Caco-2 (cell line): Measurements from ENCODE around the gene WDR82. TPM values are rescaled to one million over a fixed set of nuclear protein-coding genes. Genes with fewer than 3 reads are reported as not detected.

Experiments used
- BruUV-seq: library from RNA; stranded (reverse); fragments of 400-500 nt; replicated peaks from 2 replicates; lab custom pipeline; 2021; lab: Mats Ljungman, UMichigan
- CTCF ChIA-PET: fragments of 300-600 bp; sonication (Branson Sonifier 250); formaldehyde crosslinking; loops from one replicate; lab custom pipeline; 2022; ENCODE audit warnings: antibody characterized with exemption; lab: Charles Lee
- POLR2A ChIA-PET: fragments of 300-600 bp; sonication (Branson Sonifier 250); formaldehyde crosslinking; loops from one replicate; lab custom pipeline; 2022; ENCODE audit warnings: antibody characterized with exemption; lab: Charles Lee
- DNase-seq, 2 experiments: peaks; one replicate each; pipeline versions ENCODE4 v3.0.0 to v3.0.0-alpha.2; 2020 to 2022
- H3K27me3 ChIP-seq: replicated peaks from 2 replicates; pipeline ENCODE4 v1.6.0; 2011; ENCODE audit warnings: low read length; ENCODE audit not compliant: control insufficient read depth, insufficient read depth
- H3K36me3 ChIP-seq: 2 replicates; pipeline ENCODE4 v1.5.1; 2011; ENCODE audit warnings: low read length; ENCODE audit not compliant: control insufficient read depth, insufficient read depth
- H3K4me1 ChIP-seq: fragments of 250-450 bp; sonication (Bioruptor Pico); 2 replicates; pipeline ENCODE4 v1.5.1; 2020; ENCODE audit warnings: mild to moderate bottlenecking
- H3K4me3 ChIP-seq: 2 replicates; pipeline ENCODE4 v1.5.1; 2011; ENCODE audit warnings: low read depth, mild to moderate bottlenecking, control low read depth, low read length
- H3K9me3 ChIP-seq: fragments of 250-450 bp; sonication (Bioruptor Pico); 2 replicates; pipeline ENCODE4 v1.5.1; 2020; ENCODE audit warnings: mild to moderate bottlenecking, moderate library complexity
- H3K27ac Mint-ChIP-seq: one replicate; pipeline ENCODE4 v1.8.0; 2022; ENCODE audit warnings: mixed read lengths; ENCODE audit not compliant: unreplicated experiment
- H3K27me3 Mint-ChIP-seq: one replicate; pipeline ENCODE4 v1.8.0; 2022; ENCODE audit warnings: mixed read lengths; ENCODE audit not compliant: insufficient read depth, unreplicated experiment
- H3K36me3 Mint-ChIP-seq: one replicate; pipeline ENCODE4 v1.8.0; 2022; ENCODE audit warnings: mild to moderate bottlenecking, mixed read lengths; ENCODE audit not compliant: insufficient read depth, unreplicated experiment
- H3K4me1 Mint-ChIP-seq: one replicate; pipeline ENCODE4 v1.8.0; 2022; ENCODE audit warnings: low read depth, mixed read lengths; ENCODE audit not compliant: unreplicated experiment
- H3K4me3 Mint-ChIP-seq: one replicate; pipeline ENCODE4 v1.8.0; 2022; ENCODE audit warnings: mild to moderate bottlenecking, moderate library complexity, mixed read lengths; ENCODE audit not compliant: unreplicated experiment
- H3K9me3 Mint-ChIP-seq: one replicate; pipeline ENCODE4 v1.8.0; 2022; ENCODE audit warnings: mixed read lengths; ENCODE audit not compliant: unreplicated experiment
- CTCF ChIP-seq, 2 experiments: fragments of 200-600 bp in 1 of 2; IDR thresholded peaks; 1 replicate in 1 of 2; 2 replicates in 1 of 2; pipeline versions ENCODE4 v1.5.1 to v1.8.0; 2011 to 2022; ENCODE audit warnings: antibody characterized with exemption in 1 of 2, control low read depth in 1 of 2, inconsistent platforms in 1 of 2, low read depth in 1 of 2, low read length in 1 of 2, mild to moderate bottlenecking in 1 of 2, moderate library complexity in 1 of 2; ENCODE audit not compliant: insufficient read depth in 1 of 2, severe bottlenecking in 1 of 2, unreplicated experiment in 1 of 2
- intact Hi-C: fragments of 100-400 bp; cut with micrococcal nuclease; formaldehyde crosslinking; loops from one replicate; pipeline ENCODE4 v1.10.0; 2022; ENCODE audit not compliant: unreplicated experiment
- total RNA-seq: library from RNA; stranded (reverse); gene quantifications from 2 replicates; pipeline ENCODE4 v1.2.3, GENCODE V29; 2022

The WDR82 gene
- total RNA-seq, 1 experiment from 2014 or later: 67.1 TPM

- H3K9me3 ChIP-seq: no peaks in the 10 kb centered on the region
- Mint-ChIP-seq H3K36me3 (peaks cover 96% of the 10 kb centered on the region), H3K27me3 (no peaks in the 10 kb centered on the region), H3K4me3 (no peak overlapping the region), H3K27ac (no peak overlapping the region), H3K9me3 (no peaks in the 10 kb centered on the region), H3K4me1 (no peaks in the 10 kb centered on the region)
- TF ChIP-seq CTCF (IDR thresholded peaks at IDR 0.05; ENCODE audit: insufficient read depth in 1 of 2, low read depth in 1 of 2, low read length in 1 of 2, severe bottlenecking in 1 of 2, unreplicated experiment in 1 of 2): no peak
- no peaks in the 10 kb centered on the region for H3K27me3 ChIP-seq
- intact Hi-C loops: no loop called here
- no peak overlapping the region for H3K4me3 ChIP-seq
- H3K36me3 ChIP-seq: peaks cover 3% of the 10 kb centered on the region
- DNase-seq: no peak
- H3K4me1 ChIP-seq: peaks cover 1% of the 10 kb centered on the region
- ChIA-PET CTCF (no interaction called here), POLR2A (no interaction called here)
- BruUV-seq: no TSS peak
Measured at GRCh38 chr3:52250122-52250521, 28.3 kb downstream of the WDR82 start.

- Mint-ChIP-seq H3K9me3 (no peaks in the 10 kb centered on the region), H3K4me1 (no peaks in the 10 kb centered on the region), H3K27me3 (no peaks in the 10 kb centered on the region), H3K4me3 (no peak overlapping the region), H3K36me3 (peaks cover 94% of the 10 kb centered on the region), H3K27ac (no peak overlapping the region)
- peaks cover 3% of the 10 kb centered on the region for H3K36me3 ChIP-seq
- no peak overlapping the region for H3K4me3 ChIP-seq
- BruUV-seq: no TSS peak
- no peaks in the 10 kb centered on the region for H3K27me3 ChIP-seq
- POLR2A ChIA-PET: interaction anchor here (1.2 kb wide), 1 partner anchor 29 kb away, joined by 3 read pairs; the partner anchor contains the start of gene WDR82
- intact Hi-C loops: no loop called here
- CTCF ChIA-PET: interaction anchor here (1.1 kb wide), 1 partner anchor 40 kb away, joined by 4 read pairs; no protein-coding TSS in a partner anchor
- no peak for DNase-seq
- H3K4me1 ChIP-seq: peaks cover 5% of the 10 kb centered on the region
- H3K9me3 ChIP-seq: no peaks in the 10 kb centered on the region
- TF ChIP-seq CTCF (IDR thresholded peaks at IDR 0.05; ENCODE audit: insufficient read depth in 1 of 2, low read depth in 1 of 2, low read length in 1 of 2, severe bottlenecking in 1 of 2, unreplicated experiment in 1 of 2): no peak
Measured at GRCh38 chr3:52249683-52250082, 28.8 kb downstream of the WDR82 start.

GRCh38 chr3:52248816-52249547 lies 29.5 kb downstream of the WDR82 start:
- Histone ChIP-seq H3K4me3 (no peak overlapping the region), H3K27me3 (no peaks in the 10 kb centered on the region), H3K4me1 (peaks cover 9% of the 10 kb centered on the region), H3K9me3 (no peaks in the 10 kb centered on the region), H3K36me3 (peaks cover 3% of the 10 kb centered on the region)
- TF ChIP-seq CTCF (IDR thresholded peaks at IDR 0.05; ENCODE audit: insufficient read depth in 1 of 2, low read depth in 1 of 2, low read length in 1 of 2, severe bottlenecking in 1 of 2, unreplicated experiment in 1 of 2): no peak
- BruUV-seq: no TSS peak
- no peaks in the 10 kb centered on the region for H3K4me1 Mint-ChIP-seq
- no peaks in the 10 kb centered on the region for H3K27me3 Mint-ChIP-seq
- no peak for DNase-seq
- intact Hi-C loops: no loop called here
- peaks cover 87% of the 10 kb centered on the region for H3K36me3 Mint-ChIP-seq
- H3K4me3 Mint-ChIP-seq: no peak overlapping the region
- no peak overlapping the region for H3K27ac Mint-ChIP-seq
- CTCF ChIA-PET: interaction anchor here (1.1 to 1.6 kb wide), 2 partner anchors 10 to 41 kb away, joined by 4 read pairs; partner anchors contain the start of gene TWF2
- H3K9me3 Mint-ChIP-seq: no peaks in the 10 kb centered on the region
- POLR2A ChIA-PET: interaction anchor here (1.2 kb wide), 1 partner anchor 30 kb away, joined by 3 read pairs; the partner anchor contains the start of gene WDR82
